ENCODE results near the gene CEACAM1.

Gene CEACAM1

GRCh38 chr19:42512130-42512636 lies 16.1 kb downstream of the CEACAM1 start:
- Histone ChIP-seq H3K79me2 (ENCODE audit: insufficient read depth, low read length) (no peaks in the 10 kb centered on the region), H3K4me3 (ENCODE audit: low read length, poor library complexity, severe bottlenecking) (no peak overlapping the region), H3K9me2 (replicated peaks; ENCODE audit: low read depth, low read length) (no peaks in the 10 kb centered on the region), H3K9me3 (ENCODE audit: insufficient read depth, low read depth, low read length) (no peaks in the 10 kb centered on the region), H3K9ac (ENCODE audit: low read depth, low read length, poor library complexity, severe bottlenecking) (no peak overlapping the region), H3K4me1 (ENCODE audit: insufficient read depth, low read length, poor library complexity, severe bottlenecking) (no peaks in the 10 kb centered on the region), H3K4me2 (ENCODE audit: low read depth, low read length, poor library complexity, severe bottlenecking) (no peak overlapping the region), H3F3A (ENCODE audit: low read depth) (no peaks in the 10 kb centered on the region), H3K27me3 (ENCODE audit: insufficient read depth, low read length, poor library complexity, severe bottlenecking) (no peaks in the 10 kb centered on the region), H2AFZ (ENCODE audit: low read length) (no peak overlapping the region), H3K36me3 (ENCODE audit: insufficient read depth, low read length) (no peaks in the 10 kb centered on the region), H4K20me1 (ENCODE audit: insufficient read depth, low read length, poor library complexity, severe bottlenecking) (no peaks in the 10 kb centered on the region)
- TF ChIP-seq EZH2phosphoT487 (IDR thresholded peaks at IDR 0.05; ENCODE audit: borderline replicate concordance), result no peak
- TF ChIP-seq, protein P1, sequence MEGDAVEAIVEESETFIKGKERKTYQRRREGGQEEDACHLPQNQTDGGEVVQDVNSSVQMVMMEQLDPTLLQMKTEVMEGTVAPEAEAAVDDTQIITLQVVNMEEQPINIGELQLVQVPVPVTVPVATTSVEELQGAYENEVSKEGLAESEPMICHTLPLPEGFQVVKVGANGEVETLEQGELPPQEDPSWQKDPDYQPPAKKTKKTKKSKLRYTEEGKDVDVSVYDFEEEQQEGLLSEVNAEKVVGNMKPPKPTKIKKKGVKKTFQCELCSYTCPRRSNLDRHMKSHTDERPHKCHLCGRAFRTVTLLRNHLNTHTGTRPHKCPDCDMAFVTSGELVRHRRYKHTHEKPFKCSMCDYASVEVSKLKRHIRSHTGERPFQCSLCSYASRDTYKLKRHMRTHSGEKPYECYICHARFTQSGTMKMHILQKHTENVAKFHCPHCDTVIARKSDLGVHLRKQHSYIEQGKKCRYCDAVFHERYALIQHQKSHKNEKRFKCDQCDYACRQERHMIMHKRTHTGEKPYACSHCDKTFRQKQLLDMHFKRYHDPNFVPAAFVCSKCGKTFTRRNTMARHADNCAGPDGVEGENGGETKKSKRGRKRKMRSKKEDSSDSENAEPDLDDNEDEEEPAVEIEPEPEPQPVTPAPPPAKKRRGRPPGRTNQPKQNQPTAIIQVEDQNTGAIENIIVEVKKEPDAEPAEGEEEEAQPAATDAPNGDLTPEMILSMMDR (conservative IDR thresholded peaks at IDR 0.05; ENCODE audit: low read length), result no peak

DNA sequence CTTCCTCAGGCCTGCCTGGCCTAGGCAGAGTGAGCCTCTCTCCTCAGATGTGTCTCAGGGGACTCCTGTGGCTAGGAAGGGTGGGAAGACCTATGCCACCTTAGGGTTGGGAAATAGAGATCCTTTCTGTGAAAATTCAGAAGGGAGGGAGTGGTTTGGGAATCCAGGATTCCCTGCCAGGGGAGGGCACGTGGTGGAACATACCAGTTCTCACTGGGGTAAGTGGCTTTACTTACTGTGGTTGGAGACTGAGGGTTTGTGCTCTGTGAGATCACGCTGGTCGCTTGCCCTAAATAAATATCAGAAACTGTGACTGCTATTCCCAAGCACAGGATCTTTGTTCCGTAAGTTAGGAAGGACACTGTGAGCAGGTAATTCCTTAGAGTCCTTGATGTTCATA lies 16.9 kb downstream of the CEACAM1 start:
- H3K4me2 ChIP-seq (ENCODE audit: low read depth, low read length, poor library complexity, severe bottlenecking), result no peak overlapping the region
- H3K27me3 ChIP-seq (ENCODE audit: insufficient read depth, low read length, poor library complexity, severe bottlenecking), result no peaks in the 10 kb centered on the region
- TF ChIP-seq EZH2phosphoT487 (IDR thresholded peaks at IDR 0.05; ENCODE audit: borderline replicate concordance), result no peak
- TF ChIP-seq, protein P1 (conservative IDR thresholded peaks at IDR 0.05; ENCODE audit: low read length), result no peak
- H3K36me3 ChIP-seq (ENCODE audit: insufficient read depth, low read length), result no peaks in the 10 kb centered on the region
- no peaks in the 10 kb centered on the region for H3K9me3 ChIP-seq (ENCODE audit: insufficient read depth, low read depth, low read length)
- no peak overlapping the region for H2AFZ ChIP-seq (ENCODE audit: low read length)
- no peaks in the 10 kb centered on the region for H3K9me2 ChIP-seq (replicated peaks; ENCODE audit: low read depth, low read length)
- no peaks in the 10 kb centered on the region for H3F3A ChIP-seq (ENCODE audit: low read depth)
- no peaks in the 10 kb centered on the region for H4K20me1 ChIP-seq (ENCODE audit: insufficient read depth, low read length, poor library complexity, severe bottlenecking)
- H3K79me2 ChIP-seq (ENCODE audit: insufficient read depth, low read length), result no peaks in the 10 kb centered on the region
- no peak overlapping the region for H3K4me3 ChIP-seq (ENCODE audit: low read length, poor library complexity, severe bottlenecking)
- H3K9ac ChIP-seq (ENCODE audit: low read depth, low read length, poor library complexity, severe bottlenecking), result no peak overlapping the region
- no peaks in the 10 kb centered on the region for H3K4me1 ChIP-seq (ENCODE audit: insufficient read depth, low read length, poor library complexity, severe bottlenecking)

DNA sequence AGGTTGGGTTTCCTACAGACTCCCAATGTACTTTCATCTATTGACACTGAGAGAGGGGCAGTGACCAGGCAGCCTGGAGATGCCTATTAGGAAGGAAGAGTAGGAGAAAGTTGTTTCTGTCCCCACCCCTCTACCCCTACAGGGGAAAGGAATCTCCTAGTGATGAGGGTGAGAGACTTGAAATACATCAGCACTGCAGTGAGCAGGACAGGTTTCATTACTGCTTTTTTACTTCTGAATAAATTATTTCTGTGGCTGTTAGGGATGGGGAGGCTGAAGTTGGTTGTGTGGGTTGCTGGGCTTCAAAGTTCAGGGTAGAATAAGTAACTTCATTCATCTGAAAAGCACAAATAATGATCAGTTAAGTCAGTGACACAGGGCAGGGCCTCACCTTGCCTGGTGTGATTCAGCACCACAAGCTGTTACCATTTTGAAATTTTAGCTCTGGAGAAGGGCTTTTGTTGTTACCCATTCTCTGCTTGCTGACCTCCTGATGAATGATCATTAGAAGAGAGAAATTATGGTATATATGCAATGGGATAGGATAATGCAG lies 19.3 kb downstream of the CEACAM1 start:
- TF ChIP-seq EZH2phosphoT487 (IDR thresholded peaks at IDR 0.05; ENCODE audit: borderline replicate concordance), result no peak
- TF ChIP-seq, protein P1 (conservative IDR thresholded peaks at IDR 0.05; ENCODE audit: low read length), result no peak
- no peaks in the 10 kb centered on the region for H3F3A ChIP-seq (ENCODE audit: low read depth)
- no peaks in the 10 kb centered on the region for H3K36me3 ChIP-seq (ENCODE audit: insufficient read depth, low read length)
- H3K79me2 ChIP-seq (ENCODE audit: insufficient read depth, low read length), result no peaks in the 10 kb centered on the region
- H3K27me3 ChIP-seq (ENCODE audit: insufficient read depth, low read length, poor library complexity, severe bottlenecking), result no peaks in the 10 kb centered on the region
- H3K4me3 ChIP-seq (ENCODE audit: low read length, poor library complexity, severe bottlenecking), result no peak overlapping the region
- no peak overlapping the region for H3K4me2 ChIP-seq (ENCODE audit: low read depth, low read length, poor library complexity, severe bottlenecking)
- H2AFZ ChIP-seq (ENCODE audit: low read length), result no peak overlapping the region
- H3K9ac ChIP-seq (ENCODE audit: low read depth, low read length, poor library complexity, severe bottlenecking), result no peak overlapping the region
- H3K4me1 ChIP-seq (ENCODE audit: insufficient read depth, low read length, poor library complexity, severe bottlenecking), result no peaks in the 10 kb centered on the region
- no peaks in the 10 kb centered on the region for H4K20me1 ChIP-seq (ENCODE audit: insufficient read depth, low read length, poor library complexity, severe bottlenecking)
- no peaks in the 10 kb centered on the region for H3K9me2 ChIP-seq (replicated peaks; ENCODE audit: low read depth, low read length)
- H3K9me3 ChIP-seq (ENCODE audit: insufficient read depth, low read depth, low read length), result no peaks in the 10 kb centered on the region
